Thyroid gland (tissue), 4 donors: Measurements from ENCODE around the gene WFDC1. TPM values are rescaled to one million over a fixed set of nuclear protein-coding genes. Genes with fewer than 3 reads are reported as not detected.

Experiments used
- DNase-seq, 2 donors: peaks; one replicate each; pipeline ENCODE4 v3.0.0-alpha.2; 2019
- H3K27ac ChIP-seq, 3 donors: fragments of 200-600 bp; sonication (generic); 1 replicate in 2 of 3; 2 replicates in 1 of 3; pipeline ENCODE4 v1.5.1; 2016 to 2019; ENCODE audit warnings: mild to moderate bottlenecking in 1 of 3, moderate library complexity in 1 of 3
- H3K27me3 ChIP-seq: fragments of 200-600 bp; sonication (generic); one replicate; pipeline ENCODE4 v1.5.1; 2019
- H3K36me3 ChIP-seq, 2 donors: fragments of 200-600 bp; sonication (generic); one replicate each; pipeline ENCODE4 v1.5.1; 2016 to 2019
- H3K4me1 ChIP-seq, 2 donors: fragments of 200-600 bp; sonication (generic); one replicate each; pipeline ENCODE4 v1.5.1; 2017 to 2019
- H3K4me3 ChIP-seq, 3 donors: fragments of 200-600 bp; sonication (generic); replicated peaks in 1 of 3; 1 replicate in 2 of 3; 2 replicates in 1 of 3; pipeline ENCODE4 v1.5.1; 2016; ENCODE audit warnings: mild to moderate bottlenecking in 1 of 3
- H3K9me3 ChIP-seq: fragments of 200-600 bp; sonication (generic); one replicate; pipeline ENCODE4 v1.5.1; 2017
- CTCF ChIP-seq, 6 experiments: fragments of 200-600 bp in 3 of 6; fragments of 450-650 bp in 3 of 6; sonication (generic) in 3 of 6; IDR thresholded peaks; one replicate each; pipeline ENCODE4 v1.5.1; 2016 to 2019; ENCODE audit warnings: antibody characterized with exemption in 6 of 6, mild to moderate bottlenecking in 2 of 6, inconsistent platforms in 1 of 6, moderate library complexity in 1 of 6
- POLR2A ChIP-seq, 2 donors: fragments of 450-650 bp; IDR thresholded peaks; one replicate each; pipeline ENCODE4 v1.6.1; 2017; ENCODE audit warnings: antibody characterized with exemption in 2 of 2, mild to moderate bottlenecking in 2 of 2, moderate library complexity in 1 of 2
- WGBS, 2 donors: methylation state at CpG; one replicate each; pipeline ENCODE4 v1.1.5; 2017; 5-methylcytosine and 5-hydroxymethylcytosine counted together
- intact Hi-C: fragments of 100-400 bp; cut with DNase I; formaldehyde crosslinking; loops from one replicate; pipeline ENCODE4 v1.15.1; 2023
- total RNA-seq, 4 donors: library from RNA; depleted of rRNA; stranded (reverse); fragments of >200 nt; gene quantifications; one replicate each; pipeline ENCODE4 v1.2.3, GENCODE V29; 2016

The WFDC1 gene
- total RNA-seq, 4 donors from 2014 or later, result 1.3 to 2.1 (median 1.6) TPM; not detected in 1

- Histone ChIP-seq H3K27ac (no peak overlapping the region), H3K9me3 (no peaks in the 10 kb centered on the region), H3K4me3 (no peak overlapping the region), H3K36me3 (no peaks in the 10 kb centered on the region), H3K4me1 (no peaks in the 10 kb centered on the region), H3K27me3 (no peaks in the 10 kb centered on the region)
- TF ChIP-seq POLR2A (IDR thresholded peaks at IDR 0.05) (no peak), CTCF (IDR thresholded peaks at IDR 0.05) (no peak)
- WGBS, 2 donors, result 75 to 80% methylated on average over 4 of the region's 4 CpGs
- DNase-seq, result no peak
- intact Hi-C loops, result no loop called here
Observed at GRCh38 chr16:84271866-84272265, 22.8 kb upstream of the WFDC1 start.

GRCh38 chr16:84272740-84273320 is 21.8 kb upstream of the WFDC1 start:
- no peak for TF ChIP-seq POLR2A (IDR thresholded peaks at IDR 0.05)
- no peak for TF ChIP-seq CTCF (IDR thresholded peaks at IDR 0.05)
- no peaks in the 10 kb centered on the region for H3K27me3 ChIP-seq
- no peaks in the 10 kb centered on the region for H3K4me1 ChIP-seq
- no peaks in the 10 kb centered on the region for H3K36me3 ChIP-seq
- H3K4me3 ChIP-seq, result no peak overlapping the region
- H3K9me3 ChIP-seq, result no peaks in the 10 kb centered on the region
- intact Hi-C loops, result no loop called here
- DNase-seq, result no peak
- 83 to 88% methylated on average over 1 of the region's 1 CpG for WGBS, 2 donors
- no peak overlapping the region for H3K27ac ChIP-seq

DNA sequence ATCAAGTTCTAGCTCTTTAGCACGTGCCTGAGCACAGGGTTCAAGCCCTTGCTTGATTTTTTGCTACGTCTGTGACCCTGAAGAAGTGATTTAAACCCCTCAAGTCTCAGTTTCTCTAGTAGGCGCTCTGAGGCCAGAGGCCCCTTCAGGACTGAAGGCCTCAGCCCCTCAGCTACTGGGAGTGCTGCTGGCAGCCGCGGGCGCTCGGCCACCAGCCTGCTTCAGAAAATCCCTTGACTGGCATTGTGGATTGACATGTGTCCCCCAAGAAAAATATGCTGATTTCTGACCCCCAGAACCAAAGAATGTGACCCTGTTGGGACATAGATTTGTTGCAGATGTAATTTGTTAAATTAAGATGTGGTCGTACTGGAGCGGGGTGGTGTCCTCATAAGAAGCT is 20.2 kb upstream of the WFDC1 start:
- 94 to 98% methylated on average over 8 to 9 of the region's 9 CpGs for WGBS, 2 donors
- intact Hi-C loops, result no loop called here

GRCh38 chr16:84275585-84276151 is 19.0 kb upstream of the WFDC1 start:
- H3K4me3 ChIP-seq, result no peak overlapping the region
- WGBS, 2 donors, result 87 to 89% methylated on average over 6 of the region's 6 CpGs
- H3K27ac ChIP-seq, result no peak overlapping the region
- no peaks in the 10 kb centered on the region for H3K36me3 ChIP-seq
- H3K27me3 ChIP-seq, result no peaks in the 10 kb centered on the region
- no peak for DNase-seq
- no peak for TF ChIP-seq POLR2A (IDR thresholded peaks at IDR 0.05)
- no peak for TF ChIP-seq CTCF (IDR thresholded peaks at IDR 0.05)
- no peaks in the 10 kb centered on the region for H3K9me3 ChIP-seq
- intact Hi-C loops, result loop anchor here (2.0 kb wide), 1 partner anchor 209 kb away; no protein-coding TSS in a partner anchor
- no peaks in the 10 kb centered on the region for H3K4me1 ChIP-seq

More for the DNA sequence above, 20.2 kb upstream of the WFDC1 start:
- DNase-seq, result no peak
- TF ChIP-seq CTCF (IDR thresholded peaks at IDR 0.05), result no peak
- TF ChIP-seq POLR2A (IDR thresholded peaks at IDR 0.05), result no peak
- Histone ChIP-seq H3K36me3 (no peaks in the 10 kb centered on the region), H3K27ac (no peak overlapping the region), H3K9me3 (no peaks in the 10 kb centered on the region), H3K4me1 (no peaks in the 10 kb centered on the region), H3K4me3 (no peak overlapping the region), H3K27me3 (no peaks in the 10 kb centered on the region)

DNA sequence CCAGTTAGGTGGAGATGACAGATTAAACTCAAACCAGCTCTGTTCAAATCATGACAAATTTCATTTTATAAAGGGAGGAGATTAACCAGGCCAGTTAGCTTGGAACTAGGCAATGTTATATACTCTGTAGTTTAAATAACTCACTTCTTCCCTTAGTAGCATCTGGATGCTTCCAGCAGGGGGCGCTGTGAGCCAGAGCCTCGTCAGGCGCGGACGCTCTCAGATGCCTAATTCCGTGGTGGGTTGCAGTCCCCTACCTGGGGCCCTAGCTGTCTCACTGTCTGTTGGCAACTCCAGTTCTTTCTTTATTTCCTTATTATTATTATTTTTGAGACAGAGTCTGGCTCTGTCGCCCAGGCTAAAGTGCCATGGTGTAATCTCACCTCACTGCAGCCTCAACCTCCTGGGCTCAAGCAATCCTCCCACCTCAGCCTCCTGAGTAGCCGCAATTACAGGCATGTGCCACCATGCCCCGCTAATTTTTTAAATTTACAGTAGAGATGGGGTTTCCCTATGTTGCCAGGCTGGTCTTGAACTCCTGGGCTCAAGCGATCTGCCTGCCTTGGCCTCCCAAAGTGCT is 17.3 kb upstream of the WFDC1 start:
- DNase-seq, result peak; percentile 68 to 72
- WGBS, 2 donors, result 33 to 35% methylated on average over 10 of the region's 10 CpGs
- intact Hi-C loops, result loop anchor here (2.0 kb wide), 1 partner anchor 207 kb away; no protein-coding TSS in a partner anchor

More for the DNA sequence above, 17.3 kb upstream of the WFDC1 start:
- no peak overlapping the region for H3K4me3 ChIP-seq
- no peaks in the 10 kb centered on the region for H3K27me3 ChIP-seq
- no peak overlapping the region for H3K27ac ChIP-seq
- no peaks in the 10 kb centered on the region for H3K4me1 ChIP-seq
- H3K9me3 ChIP-seq, result no peaks in the 10 kb centered on the region
- TF ChIP-seq POLR2A (IDR thresholded peaks at IDR 0.05) (no peak), CTCF (IDR thresholded peaks at IDR 0.05) (peak; percentile 68 to 88 (median 81))
- H3K36me3 ChIP-seq, result no peaks in the 10 kb centered on the region
